Measurements from ENCODE around the gene MRPL38.
A peak's percentile ranks its signal among the peaks of the same experiment; 100 is the strongest.

Gene MRPL38

DNA sequence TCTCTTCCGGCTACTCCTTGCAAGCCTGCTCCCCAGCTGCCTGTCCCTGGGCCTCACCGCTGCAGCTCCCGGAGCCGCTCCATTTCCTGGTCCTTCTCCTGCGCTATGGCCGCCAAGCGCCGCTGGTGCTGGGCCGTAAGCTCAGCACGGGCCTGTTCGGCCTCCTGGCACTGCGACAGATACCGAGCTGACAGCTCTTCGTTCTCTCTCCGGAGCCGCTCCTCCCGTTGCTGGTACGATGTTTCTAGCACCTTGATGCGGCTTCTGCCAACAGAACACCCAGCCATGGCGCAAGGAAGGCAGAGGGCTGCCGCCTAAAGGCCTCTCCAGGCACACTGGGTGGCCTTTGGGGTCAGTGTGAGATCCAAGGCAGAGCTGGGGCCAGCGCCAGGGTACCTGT, 14.9 kb upstream of the MRPL38 start:
- DNase-seq (ENCODE audit: low read depth): no peak

DNA sequence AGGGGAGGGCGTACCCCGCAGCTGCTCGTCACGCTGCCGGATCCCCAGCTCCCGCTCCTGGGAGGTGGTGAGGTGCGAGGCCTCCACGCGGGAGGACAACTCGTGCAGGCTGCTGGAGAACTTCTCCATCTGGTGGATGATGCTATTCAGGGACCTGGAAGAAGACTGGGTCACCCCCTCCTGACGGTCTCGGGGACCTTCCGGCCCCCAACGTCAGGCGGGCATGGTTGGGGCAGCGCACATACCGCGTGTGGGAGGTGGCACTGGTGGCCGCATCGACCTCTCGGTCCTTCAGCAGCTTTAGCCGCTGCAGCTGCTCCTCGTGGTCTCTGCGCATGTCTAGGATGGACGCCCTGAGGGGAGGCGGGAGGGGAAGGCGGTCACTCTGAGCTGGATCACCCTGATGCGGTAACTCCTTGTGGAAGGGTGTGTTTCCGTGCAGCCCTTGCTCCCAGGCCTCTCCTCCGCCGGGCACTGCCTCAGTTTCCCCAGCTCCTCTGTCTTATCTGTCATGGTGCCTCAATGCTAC, 13.3 kb upstream of the MRPL38 start:
- no peak for DNase-seq (ENCODE audit: low read depth)

DNA sequence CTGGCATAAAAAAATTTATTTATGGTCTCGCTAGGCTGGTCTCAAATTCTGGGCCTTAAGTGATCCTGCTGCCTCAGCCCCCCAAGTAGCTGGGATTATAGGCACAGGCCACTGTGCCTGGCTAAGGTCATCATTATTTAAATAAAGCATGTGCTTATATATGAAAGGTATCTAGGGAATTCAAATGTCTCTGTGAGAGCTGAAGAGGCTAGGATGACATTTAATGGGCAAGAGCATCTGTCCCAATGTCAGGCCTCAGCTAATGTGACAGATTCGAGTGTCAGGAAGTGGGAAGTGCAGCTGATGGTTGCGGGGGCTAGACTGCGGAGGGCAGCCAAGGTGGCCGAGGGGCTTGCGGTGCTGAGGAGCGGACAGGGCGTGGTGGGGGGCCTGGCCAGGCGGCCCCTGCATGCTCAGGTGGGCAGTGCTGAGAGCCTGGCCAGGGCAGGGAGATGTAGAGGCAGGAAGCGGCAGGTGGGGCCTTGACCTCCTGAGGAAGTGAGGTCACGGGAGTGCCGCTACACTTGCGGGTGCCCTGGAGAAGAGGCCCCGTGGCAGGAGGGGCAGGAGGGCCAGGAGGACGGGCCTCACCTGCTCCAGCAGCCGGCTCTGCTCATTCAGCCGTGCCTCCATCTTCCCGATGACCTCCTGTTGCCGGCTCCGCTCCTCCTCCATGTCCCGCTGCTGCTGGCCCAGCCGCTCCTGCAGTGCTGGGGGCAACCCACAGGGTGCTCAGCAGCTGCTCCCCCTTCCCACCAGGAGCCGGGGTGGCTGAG, 12.6 kb upstream of the MRPL38 start:
- no peak for DNase-seq (ENCODE audit: low read depth)

DNA sequence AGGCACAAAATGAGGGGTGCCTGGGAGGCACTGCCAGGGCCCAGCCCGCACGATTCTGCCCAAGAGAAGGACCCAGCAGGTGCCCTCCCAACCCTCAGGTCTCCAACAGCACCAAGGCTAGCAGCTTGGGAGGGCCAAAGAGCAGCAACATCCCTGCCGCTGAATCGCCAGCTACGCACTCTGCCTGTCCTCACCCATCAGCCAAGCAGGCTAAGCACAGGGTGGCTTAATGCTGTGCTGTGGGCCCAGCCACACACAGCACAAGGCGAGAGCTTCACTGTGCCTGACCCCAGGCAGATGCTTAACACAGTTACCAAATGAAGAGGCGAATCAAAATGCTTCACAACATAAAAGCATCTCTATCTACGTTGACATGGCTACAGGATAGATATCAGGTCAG, 10.6 kb upstream of the MRPL38 start:
- no peak for DNase-seq (ENCODE audit: low read depth)

DNA sequence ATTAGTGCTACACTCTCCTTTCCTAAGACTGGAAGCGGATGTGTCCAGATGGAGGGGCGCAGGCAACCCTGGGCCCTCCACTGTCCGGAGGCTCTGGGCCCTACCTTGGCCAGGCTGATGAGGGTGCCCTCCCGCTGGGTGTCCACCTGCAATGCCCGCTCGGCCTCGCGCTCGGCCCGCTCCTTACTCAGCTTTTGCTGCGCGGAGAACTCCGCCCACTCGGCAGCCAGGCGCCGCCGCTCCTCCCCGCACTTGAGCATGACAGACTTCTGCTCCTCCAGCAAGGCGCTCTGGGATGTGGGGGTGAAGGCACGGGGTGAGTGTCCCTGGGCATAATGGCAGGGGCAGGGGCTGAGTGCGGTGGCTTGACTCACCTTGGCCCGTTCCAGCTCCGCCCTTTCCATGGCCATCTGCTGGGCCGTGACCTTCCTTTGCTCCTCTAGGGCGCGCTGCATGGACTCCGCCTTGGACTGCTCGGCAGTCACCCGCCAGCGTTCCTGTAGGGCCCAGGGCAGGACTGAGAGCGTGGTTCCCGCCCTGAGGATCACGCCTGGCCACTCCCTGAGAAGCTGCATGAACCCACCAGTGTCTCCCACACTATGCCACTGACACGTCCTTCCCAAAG, 10.1 kb upstream of the MRPL38 start:
- DNase-seq (ENCODE audit: low read depth): no peak

DNA sequence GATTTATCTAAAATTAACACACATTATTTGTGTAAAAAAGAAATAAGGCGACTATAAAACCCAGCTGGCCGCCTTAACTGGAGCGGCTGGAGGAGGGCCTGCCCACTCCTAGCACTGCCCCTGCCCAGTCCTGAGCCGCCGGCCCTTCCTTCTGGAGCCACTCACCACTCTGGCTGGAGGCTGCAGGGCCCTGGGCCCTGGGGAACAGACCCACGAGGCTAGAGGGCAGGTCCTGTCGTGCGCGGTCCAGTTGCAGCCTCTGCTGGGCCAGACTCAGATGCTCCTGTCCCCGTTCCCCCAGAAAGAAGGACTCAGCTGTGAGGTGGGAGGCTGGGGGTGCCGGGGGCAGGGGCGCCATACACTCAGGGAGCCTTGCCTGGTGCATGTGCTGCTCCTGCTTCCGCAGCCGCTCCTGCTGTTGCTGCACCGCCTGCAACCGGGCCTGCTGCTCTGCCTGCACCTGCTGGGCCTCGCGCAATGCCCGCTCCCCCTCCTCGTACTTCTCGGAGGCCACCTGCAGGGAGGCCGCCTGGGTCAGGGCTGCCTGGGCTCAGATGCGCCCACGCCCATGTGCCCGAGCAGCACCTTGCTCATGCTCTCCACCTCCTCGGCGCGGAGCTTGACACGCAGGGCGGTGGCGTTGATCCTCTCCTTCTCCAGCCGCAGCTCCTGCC, 9.0 kb upstream of the MRPL38 start:
- no peak for DNase-seq (ENCODE audit: low read depth)

DNA sequence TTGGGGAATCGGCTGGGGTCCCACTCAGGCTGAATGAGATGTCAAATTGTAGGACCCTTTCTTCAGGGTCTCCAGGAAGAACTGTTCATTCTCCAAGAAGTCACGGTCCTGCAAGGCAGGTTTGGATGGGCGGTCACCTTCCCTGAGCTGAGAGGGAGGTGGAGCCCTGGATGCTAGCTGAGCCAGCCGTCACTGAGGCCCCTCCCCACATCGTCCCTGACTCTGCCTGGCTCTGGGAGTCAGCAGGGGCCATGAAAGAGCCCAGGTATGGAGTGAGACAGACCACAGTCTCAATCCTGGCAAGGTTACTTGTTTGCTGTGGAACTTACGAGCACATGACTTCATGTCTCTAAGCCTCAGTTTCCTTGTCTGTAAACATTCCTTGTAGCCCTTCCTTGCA, 6.0 kb upstream of the MRPL38 start:
- peak; percentile 37 for DNase-seq (ENCODE audit: low read depth)

DNA sequence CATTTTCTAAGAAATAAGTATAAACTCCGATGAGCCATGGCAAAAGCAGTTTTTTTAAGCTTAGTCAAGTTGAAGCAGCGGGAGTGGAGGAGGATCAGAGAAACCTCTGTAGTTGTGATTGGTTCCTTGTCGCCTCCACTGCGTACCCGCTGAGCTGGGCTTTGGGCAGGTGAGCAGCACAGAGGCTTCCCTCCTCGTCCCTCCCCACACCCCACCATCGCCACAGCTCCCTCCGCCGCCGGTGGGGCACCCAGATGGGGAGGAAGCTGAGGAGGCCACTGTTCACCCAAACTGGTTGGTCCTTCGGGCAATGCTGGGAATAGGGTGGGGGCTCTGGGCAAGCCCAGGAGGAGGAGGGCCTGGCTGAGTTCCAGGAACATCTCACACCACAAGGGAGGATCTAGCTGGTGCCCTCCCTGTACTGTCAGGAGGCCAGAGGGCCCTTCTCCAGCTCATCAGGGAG, 5.2 kb upstream of the MRPL38 start:
- DNase-seq (ENCODE audit: low read depth): peak; percentile 69

DNA sequence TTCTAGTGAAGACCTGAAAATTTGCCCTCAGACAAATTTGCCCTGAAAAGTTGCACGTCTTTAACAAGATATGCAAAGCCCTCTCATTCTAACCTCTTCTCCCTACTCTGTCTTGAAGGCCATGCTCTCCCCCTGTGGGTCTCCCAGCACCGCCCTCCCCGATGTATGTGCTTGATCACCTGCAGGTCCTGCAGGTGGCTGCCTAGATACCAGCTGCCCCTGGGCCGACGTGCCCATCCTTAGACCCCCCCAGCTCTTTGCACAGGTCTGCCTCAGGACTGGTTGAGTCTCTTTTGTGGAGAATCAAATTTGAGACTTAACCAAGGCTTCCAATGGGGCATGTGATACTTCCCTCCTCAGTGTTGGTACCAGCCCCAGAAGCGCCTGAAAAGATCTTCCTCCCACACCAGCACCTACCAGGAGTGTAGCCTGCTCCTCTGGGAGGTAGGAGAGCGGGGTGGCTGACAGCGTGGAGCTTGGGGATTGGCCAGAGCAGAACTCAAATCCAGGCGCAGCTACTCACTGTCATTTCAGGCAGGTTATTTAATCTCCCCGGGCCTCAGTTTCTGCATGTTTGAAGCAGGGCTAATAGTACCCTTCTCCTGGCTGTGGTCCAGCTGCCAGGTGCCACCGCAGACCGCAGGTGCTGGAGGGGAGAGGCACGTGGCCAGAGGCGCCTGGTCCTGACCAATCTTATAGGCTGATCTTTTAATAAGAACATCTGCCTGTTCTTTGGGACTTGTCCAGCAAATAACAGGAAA, 4.5 kb upstream of the MRPL38 start:
- no peak for DNase-seq (ENCODE audit: low read depth)

DNA sequence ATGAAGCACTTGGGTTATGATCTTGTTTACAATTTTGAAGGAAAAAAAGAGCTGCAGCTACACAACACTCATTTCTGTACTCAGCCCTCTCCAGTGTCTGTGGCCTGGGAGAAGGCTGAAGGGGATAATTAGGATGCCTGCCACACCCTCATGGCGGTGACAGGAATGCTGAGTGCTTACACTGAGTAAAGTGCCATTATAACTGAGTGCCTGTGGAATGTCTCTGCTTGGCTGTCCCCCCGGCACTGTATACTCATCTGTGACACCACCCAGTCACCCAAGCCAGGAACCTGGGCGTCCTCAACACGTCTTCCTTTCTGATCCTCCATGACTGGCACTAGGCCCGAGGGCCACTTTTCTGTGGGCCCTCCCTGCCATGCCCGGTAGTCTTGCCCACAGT, 3.5 kb upstream of the MRPL38 start:
- no peak for DNase-seq (ENCODE audit: low read depth)

DNA sequence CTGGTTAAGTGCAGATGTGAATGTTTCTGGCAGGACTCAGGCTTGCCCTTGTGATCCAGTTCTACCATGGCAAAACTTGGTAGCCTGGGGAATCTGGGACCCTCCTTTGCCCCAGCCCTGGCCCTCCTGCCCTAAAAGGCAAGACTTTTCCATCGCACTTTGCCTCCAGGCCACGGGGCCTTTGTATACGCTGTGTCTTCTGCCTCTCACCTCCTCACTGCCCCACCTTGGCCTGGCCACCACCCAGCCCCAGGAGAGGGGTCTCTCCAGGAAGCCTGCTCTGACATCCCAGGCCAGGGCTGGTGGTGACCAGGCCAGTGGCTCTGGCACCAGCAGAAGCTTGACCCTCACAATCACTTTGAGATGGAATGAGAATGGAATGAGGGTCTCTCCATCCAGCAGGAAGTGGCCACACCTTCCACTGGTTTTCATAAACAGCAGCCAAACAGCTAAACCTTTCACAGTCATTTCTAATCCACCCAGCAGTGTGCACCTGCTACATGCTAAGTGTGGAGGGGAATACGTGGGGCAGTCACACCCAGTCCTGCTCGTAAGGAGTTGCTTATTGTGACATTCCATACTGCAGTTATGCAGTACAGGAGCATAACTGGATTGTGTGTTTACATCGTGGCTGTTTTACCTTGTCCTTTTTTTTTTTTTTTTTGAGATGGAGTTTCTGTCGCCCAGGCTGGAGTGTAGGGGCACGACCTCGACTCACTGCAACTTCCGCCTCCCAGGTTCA, 1.6 kb upstream of the MRPL38 start:
- DNase-seq (ENCODE audit: low read depth): no peak

DNA sequence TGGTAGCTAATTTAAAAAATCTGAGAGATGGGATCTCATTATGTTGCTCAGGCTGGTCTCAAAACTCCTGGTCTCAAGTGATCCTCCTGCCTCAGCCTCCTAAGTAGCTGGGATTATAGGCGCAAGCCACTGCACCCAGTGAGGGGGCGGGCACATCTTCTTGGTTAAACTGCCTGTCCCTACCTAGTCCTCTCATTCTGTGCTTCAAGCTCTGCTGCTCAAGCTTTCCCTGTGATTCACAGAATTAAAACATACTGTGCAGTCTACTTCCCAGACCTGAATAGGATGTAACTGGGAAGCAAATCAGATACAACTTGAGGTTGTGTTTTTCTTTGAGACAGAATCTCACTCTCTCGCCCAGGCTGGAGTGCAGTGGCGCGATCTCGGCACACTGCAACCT, 2.3 kb downstream of the MRPL38 start:
- DNase-seq (ENCODE audit: low read depth): no peak

DNA sequence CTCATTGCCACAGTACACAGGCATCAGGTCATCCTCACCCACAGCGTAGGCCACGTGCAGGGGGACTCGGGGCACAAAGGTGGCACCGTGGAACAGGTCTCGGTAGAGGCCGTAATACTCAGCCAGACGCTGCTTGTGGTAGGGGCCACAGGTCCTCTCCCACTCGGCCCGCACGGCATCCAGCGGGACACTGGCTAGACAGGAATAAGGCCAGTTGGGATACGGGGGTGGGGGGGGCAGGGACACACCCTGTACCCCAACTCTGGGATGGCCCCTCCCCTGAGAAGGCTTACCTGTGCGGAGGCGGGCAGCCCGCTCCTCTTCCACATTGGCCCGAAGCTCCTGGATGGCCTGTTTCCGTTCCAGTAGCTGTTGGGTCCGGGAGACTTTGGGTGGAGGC, 3.0 kb downstream of the MRPL38 start:
- no peak for DNase-seq (ENCODE audit: low read depth)

DNA sequence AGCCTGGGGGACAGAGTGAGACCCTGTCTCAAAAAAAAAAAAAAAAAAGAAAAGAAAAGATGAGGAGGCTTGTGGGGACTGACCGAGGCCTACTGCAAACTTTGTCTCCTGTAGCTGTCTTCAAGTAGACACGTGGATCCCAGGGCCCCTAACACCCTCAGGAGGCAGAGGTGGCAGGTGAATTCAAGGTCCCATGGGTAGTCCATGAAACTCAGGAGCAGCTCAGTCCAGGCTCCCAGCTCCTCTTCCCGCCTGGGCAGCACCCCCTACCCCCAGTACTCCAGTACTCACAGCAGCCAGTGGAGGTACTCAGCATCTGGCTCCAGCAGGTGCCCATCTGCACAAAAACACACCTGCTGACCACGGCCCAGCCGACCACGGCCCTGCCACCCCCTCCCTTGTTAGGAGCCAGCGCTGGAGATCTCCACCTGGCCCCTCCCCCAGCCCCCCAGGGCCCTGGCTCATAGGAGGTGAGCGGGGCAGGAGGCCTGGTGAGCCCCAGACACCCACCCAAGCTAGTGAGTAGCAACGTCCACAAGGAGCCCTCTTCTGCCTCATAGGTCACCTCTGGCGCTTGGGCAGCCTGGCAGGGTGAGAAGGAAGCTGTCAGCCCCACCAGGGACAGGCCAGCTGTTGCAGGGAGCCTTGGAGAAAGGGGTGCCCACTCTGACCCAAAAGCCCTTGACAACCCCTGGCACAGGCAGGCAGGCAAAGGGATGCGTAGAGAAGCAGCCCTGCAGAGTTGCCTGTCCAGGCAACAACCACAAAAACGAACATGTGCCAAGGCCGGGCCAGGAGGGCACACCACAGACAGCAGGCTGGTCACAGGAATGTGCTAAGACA, 3.8 kb downstream of the MRPL38 start:
- DNase-seq (ENCODE audit: low read depth): no peak

DNA sequence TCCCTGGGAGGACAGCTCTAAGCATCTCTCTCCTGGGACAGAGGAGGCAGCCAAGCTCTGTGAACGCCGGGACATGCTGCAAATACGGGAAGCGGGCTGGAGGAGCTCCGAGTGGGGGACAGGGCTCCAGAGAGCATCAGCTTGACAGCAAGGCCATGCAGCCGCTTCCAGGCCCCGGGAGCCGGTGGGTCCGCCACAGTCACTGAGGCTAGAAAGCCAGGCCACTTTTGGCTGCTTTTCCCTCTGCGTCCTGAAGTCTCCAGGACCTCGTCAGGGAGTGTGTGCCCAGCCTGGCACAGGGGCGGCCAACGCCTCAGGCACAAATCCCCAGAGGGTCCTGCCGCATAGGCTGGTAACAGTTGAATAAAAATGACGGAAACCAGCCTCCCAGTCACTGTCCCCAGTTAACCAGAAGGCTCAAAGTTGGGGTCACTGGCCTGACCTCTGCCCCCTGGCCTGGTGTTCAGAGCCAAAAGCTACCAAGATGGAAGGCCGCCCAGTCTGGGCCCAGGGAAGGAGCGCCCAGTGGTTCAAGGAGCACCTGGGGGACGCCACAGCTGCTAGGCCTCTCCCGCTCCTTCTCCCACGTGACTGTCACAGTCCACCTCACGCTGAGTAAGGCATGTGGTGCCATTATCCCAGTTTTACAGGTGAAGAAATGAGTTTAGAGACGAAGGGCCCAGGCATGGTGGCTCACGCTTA, 4.8 kb downstream of the MRPL38 start:
- no peak for DNase-seq (ENCODE audit: low read depth)

DNA sequence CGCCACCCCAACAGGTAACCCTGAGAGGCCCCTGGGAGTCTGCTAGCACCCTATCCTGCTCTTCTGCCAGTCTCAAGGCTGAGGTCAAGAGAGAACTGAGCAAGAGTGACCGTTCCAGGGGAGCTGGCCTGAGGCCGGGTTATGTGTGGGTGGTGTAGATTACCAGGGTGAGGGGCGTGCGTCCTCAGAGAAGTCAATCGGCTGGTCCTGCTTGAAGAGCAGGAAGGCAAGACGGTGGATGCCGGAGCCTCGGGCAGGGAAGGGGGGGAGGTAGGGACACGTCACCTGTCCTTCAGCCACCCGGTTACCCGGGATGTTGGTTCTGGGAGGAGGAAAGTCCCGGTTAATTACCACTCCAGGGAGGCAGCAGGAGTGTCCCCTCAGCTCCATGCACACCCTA, 5.3 kb downstream of the MRPL38 start:
- no peak for DNase-seq (ENCODE audit: low read depth)

DNA sequence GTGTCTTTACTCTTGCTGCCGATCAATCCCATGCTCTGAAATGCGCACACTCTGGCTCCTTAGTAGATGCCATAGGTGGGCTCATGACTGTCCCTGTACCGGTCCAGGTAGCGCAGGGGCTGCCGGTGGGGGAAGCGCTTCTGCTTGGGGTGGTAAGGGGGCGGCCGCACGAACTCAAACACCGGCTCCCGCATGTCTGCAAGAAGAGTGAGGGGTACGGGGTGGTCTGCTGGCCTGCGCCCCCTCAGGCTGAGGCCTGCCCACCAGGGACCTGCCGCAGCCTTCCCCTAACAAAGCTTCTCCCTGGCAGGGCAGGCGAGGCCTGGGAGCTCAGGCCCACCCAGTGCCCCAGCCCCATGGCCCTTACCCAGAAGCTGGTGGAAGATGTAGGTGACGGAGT, 5.9 kb downstream of the MRPL38 start:
- no peak for DNase-seq (ENCODE audit: low read depth)

DNA sequence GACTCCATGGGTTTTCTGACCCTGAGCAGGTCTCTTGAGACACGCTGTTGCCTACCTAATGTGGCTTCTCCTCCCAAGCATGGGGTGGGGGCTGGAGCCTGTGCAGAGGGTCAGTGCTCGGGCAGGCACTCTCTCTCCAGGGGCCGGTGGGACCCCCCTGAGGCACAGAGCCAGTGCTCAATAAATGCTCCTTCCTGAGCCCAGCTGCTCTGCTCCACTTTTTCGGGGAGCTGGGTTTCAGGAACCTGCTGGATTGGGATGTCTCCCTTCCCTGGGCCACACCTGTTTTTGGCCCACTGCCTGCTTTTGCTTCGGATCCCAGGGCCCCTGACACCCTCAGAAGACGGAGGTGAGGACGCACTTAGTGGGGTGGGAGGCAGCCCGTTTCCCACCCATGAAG, 6.6 kb downstream of the MRPL38 start:
- DNase-seq (ENCODE audit: low read depth): no peak

DNA sequence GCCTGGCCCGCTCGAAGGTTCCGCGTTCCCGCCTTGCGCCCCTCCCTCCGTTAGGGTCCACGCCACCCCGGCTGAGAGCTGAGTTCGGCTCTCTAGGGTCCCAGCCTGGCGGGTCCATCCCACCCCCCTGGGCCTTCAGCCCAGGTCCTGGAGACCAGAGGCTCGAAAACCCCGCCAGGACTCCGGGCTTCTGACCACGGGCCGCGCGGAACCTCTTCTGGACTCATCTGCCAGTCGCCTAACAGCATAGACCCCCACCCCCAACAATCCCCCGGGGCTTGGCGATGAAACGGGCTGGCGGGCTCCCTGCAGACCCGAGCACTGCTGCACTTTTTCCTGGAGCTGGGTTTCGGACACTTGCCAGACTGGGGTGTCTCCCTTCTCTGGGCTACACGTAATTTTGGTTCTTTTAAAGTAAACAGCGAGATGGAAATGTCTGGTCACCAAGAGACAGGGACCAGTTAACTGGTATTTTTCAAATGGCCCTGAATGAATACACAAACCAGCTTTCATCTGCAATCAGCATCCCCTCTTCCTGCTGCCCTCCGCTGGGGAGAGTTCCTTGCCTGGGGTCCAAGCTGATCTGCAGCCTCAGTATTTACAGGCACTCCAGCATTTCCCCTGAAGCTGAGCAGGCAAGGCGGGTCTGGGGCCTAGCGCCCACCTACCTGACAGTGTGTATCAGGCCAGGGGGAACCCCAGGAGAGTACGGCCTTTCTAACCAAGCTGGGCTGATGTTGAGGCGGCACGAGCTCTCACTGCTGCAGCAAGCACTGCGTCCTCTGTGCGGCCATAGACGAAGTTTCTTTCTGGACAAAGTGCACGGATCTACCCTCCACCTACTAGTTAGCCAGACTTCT, 7.3 kb downstream of the MRPL38 start:
- DNase-seq (ENCODE audit: low read depth): no peak
